ENCODE results near the gene RAPH1. TPM values are rescaled to one million over a fixed set of nuclear protein-coding genes. Genes with fewer than 3 reads are reported as not detected.

Gene RAPH1
- total RNA-seq, 1 experiment from 2014 or later = 16.5 TPM

GRCh38 chr2:203471323-203471722 is 63.8 kb downstream of the RAPH1 start:
- no peak for TF ChIP-seq EZH2 (IDR thresholded peaks at IDR 0.05; ENCODE audit: low read depth)
- no peak for TF ChIP-seq CTCF (conservative IDR thresholded peaks at IDR 0.05)
- CTCF ChIA-PET = no interaction called here
- Histone ChIP-seq H3K4me3 (no peak overlapping the region), H3K9me2 (ENCODE audit: insufficient read depth) (no peaks in the 10 kb centered on the region), H3K4me1 (replicated peaks; ENCODE audit: insufficient read depth) (no peaks in the 10 kb centered on the region), H3F3A (ENCODE audit: insufficient read depth, low read depth) (no peaks in the 10 kb centered on the region), H3K27ac (no peak overlapping the region), H2AFZ (no peak overlapping the region), H3K27me3 (ENCODE audit: insufficient read depth, low read depth) (no peaks in the 10 kb centered on the region), H4K20me1 (ENCODE audit: insufficient read depth) (no peaks in the 10 kb centered on the region), H3K4me2 (no peak overlapping the region), H3K36me3 (ENCODE audit: low read depth) (no peaks in the 10 kb centered on the region), H3K9me3 (ENCODE audit: insufficient read depth, low read depth) (no peaks in the 10 kb centered on the region), H3K79me2 (ENCODE audit: low read depth) (no peaks in the 10 kb centered on the region)
- intact Hi-C loops (cut with micrococcal nuclease; ENCODE audit: unreplicated experiment) = no loop called here
- BruUV-seq (replicated peaks) = no TSS peak
- POLR2A ChIA-PET (ENCODE audit: unreplicated experiment) = no interaction called here
- DNase-seq = no peak

- CTCF ChIA-PET = no interaction called here
- TF ChIP-seq EZH2 (IDR thresholded peaks at IDR 0.05; ENCODE audit: low read depth) (no peak), CTCF (conservative IDR thresholded peaks at IDR 0.05) (no peak)
- Histone ChIP-seq H3K4me3 (no peak overlapping the region), H2AFZ (no peak overlapping the region), H3K79me2 (ENCODE audit: low read depth) (no peaks in the 10 kb centered on the region), H3K27ac (no peak overlapping the region), H4K20me1 (ENCODE audit: insufficient read depth) (no peaks in the 10 kb centered on the region), H3K9me2 (ENCODE audit: insufficient read depth) (no peaks in the 10 kb centered on the region), H3K27me3 (ENCODE audit: insufficient read depth, low read depth) (no peaks in the 10 kb centered on the region), H3K9me3 (ENCODE audit: insufficient read depth, low read depth) (no peaks in the 10 kb centered on the region), H3K4me2 (no peak overlapping the region), H3F3A (ENCODE audit: insufficient read depth, low read depth) (no peaks in the 10 kb centered on the region), H3K4me1 (replicated peaks; ENCODE audit: insufficient read depth) (no peaks in the 10 kb centered on the region), H3K36me3 (ENCODE audit: low read depth) (no peaks in the 10 kb centered on the region)
- no TSS peak for BruUV-seq (replicated peaks)
- intact Hi-C loops (cut with micrococcal nuclease; ENCODE audit: unreplicated experiment) = no loop called here
- DNase-seq = no peak
- POLR2A ChIA-PET (ENCODE audit: unreplicated experiment) = no interaction called here
Measured at GRCh38 chr2:203470371-203470770, 64.7 kb downstream of the RAPH1 start.

GRCh38 chr2:203469546-203469945 is 65.6 kb downstream of the RAPH1 start:
- Histone ChIP-seq H3K4me2 (no peak overlapping the region), H4K20me1 (ENCODE audit: insufficient read depth) (no peaks in the 10 kb centered on the region), H3K9me2 (ENCODE audit: insufficient read depth) (no peaks in the 10 kb centered on the region), H3K27ac (no peak overlapping the region), H3K4me3 (no peak overlapping the region), H3K4me1 (replicated peaks; ENCODE audit: insufficient read depth) (no peaks in the 10 kb centered on the region), H3F3A (ENCODE audit: insufficient read depth, low read depth) (no peaks in the 10 kb centered on the region), H3K79me2 (ENCODE audit: low read depth) (no peaks in the 10 kb centered on the region), H3K27me3 (ENCODE audit: insufficient read depth, low read depth) (no peaks in the 10 kb centered on the region), H3K9me3 (ENCODE audit: insufficient read depth, low read depth) (no peaks in the 10 kb centered on the region), H3K36me3 (ENCODE audit: low read depth) (no peaks in the 10 kb centered on the region), H2AFZ (no peak overlapping the region)
- DNase-seq = no peak
- POLR2A ChIA-PET (ENCODE audit: unreplicated experiment) = no interaction called here
- TF ChIP-seq EZH2 (IDR thresholded peaks at IDR 0.05; ENCODE audit: low read depth) (no peak), CTCF (conservative IDR thresholded peaks at IDR 0.05) (no peak)
- BruUV-seq (replicated peaks) = no TSS peak
- intact Hi-C loops (cut with micrococcal nuclease; ENCODE audit: unreplicated experiment) = no loop called here
- CTCF ChIA-PET = no interaction called here
